ENCODE measurements around the gene C8A. TPM values are rescaled to one million over a fixed set of nuclear protein-coding genes. Genes with fewer than 3 reads are reported as not detected.

C8A gene
- total and polyA plus RNA-seq, 10 of the 15 experiments (the other 5 are each of a cell fraction or from before 2014, with no cell fraction given) = not detected

DNA sequence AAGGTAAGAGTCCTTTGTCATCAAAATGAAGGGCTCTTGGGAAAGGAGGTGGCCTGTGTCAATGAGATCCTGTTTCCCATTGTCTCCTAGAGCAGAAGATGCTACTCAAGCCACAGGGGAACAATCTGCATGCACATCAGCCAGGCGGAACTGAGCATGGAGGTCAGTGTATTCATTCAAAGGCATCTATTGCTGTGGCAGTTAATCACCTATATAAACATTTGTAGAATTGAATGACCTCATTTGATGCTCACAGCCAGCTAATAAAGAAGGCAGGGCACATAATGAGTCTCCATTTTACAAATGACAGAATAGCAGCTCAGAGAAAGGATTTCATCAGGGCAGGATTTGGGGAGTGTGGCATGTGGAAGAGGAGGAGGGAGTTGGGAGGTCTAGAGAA, 29.7 kb upstream of the C8A start (continued):
- TF ChIP-seq, protein P1, sequence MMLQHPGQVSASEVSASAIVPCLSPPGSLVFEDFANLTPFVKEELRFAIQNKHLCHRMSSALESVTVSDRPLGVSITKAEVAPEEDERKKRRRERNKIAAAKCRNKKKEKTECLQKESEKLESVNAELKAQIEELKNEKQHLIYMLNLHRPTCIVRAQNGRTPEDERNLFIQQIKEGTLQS (IDR thresholded peaks at IDR 0.05; ENCODE audit: borderline replicate concordance, extremely low read depth, low read depth, low read length) = no peak
- TF ChIP-seq EGR1 (IDR thresholded peaks at IDR 0.05; ENCODE audit: borderline replicate concordance in 1 of 2, low read depth in 2 of 2, low read length in 2 of 2) (no peak), SMAD1 (IDR thresholded peaks at IDR 0.05; ENCODE audit: low read depth, partially characterized antibody) (no peak), PAX8 (IDR thresholded peaks at IDR 0.05) (no peak)

DNA sequence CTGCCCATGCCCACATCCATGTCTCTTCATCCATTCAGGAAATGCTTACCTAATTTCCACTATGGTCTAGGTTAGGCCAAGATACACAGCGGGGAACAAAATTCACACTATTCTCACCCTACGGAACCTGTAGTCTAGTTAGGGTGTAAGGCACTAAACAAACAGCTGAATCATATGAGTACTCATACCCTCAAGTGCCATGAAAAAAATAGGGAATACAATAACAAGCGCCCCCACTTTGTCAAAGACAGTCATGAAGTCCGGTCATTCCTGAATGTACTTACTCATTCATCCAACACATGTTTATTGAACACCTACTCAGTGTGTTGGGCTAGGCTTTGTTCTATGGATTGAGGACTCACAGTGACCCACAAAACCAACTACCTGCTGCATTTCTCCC, 29.2 kb upstream of the C8A start:
- no peak overlapping the region for H2AFZ ChIP-seq (ENCODE audit: control insufficient read depth, low read depth, low read length)
- H3K36me3 ChIP-seq (ENCODE audit: control insufficient read depth in 2 of 2, insufficient read depth in 2 of 2, low read length in 1 of 2) = no peaks in the 10 kb centered on the region
- ChIA-PET CTCF (interaction anchor here (1.0 kb wide), 1 partner anchor 22 kb away, joined by 3 read pairs; no protein-coding TSS in a partner anchor), POLR2A (no interaction called here), RAD21 (ENCODE audit: unreplicated experiment) (no interaction called here), SMC1A (ENCODE audit: uncharacterized antibody, unreplicated experiment) (interaction anchor here (1.0 to 1.2 kb wide), 2 partner anchors 11 to 69 kb away, joined by 3 read pairs; no protein-coding TSS in a partner anchor)
- DNase-seq (ENCODE audit: low read depth, low spot score) = no peak
- H3K9me3 ChIP-seq (replicated peaks; ENCODE audit: control insufficient read depth, insufficient read depth, low read length) = no peaks in the 10 kb centered on the region
- no peaks in the 10 kb centered on the region for H3K79me2 ChIP-seq (ENCODE audit: control insufficient read depth, insufficient read depth, low read length)
- H3K27me3 ChIP-seq (replicated peaks in 1 of 2; ENCODE audit: control insufficient read depth in 2 of 2, insufficient read depth in 2 of 2, low read length in 1 of 2) = peaks cover 0 to 1% of the 10 kb centered on the region in 2 experiments; a peak in 2 of 4 replicates
- FAIRE-seq = no peak
- H3K4me3 ChIP-seq = no peak overlapping the region
- intact Hi-C loops (cut with micrococcal nuclease; ENCODE audit: unreplicated experiment) = no loop called here
- no peaks in the 10 kb centered on the region for H4K20me1 ChIP-seq (ENCODE audit: control insufficient read depth, insufficient read depth)
- in situ Hi-C loops (cut with MboI) = loop anchor here (5.0 to 25.0 kb wide), 2 partner anchors 1222 to 1737 kb away; no protein-coding TSS in a partner anchor
- H3K4me1 ChIP-seq (ENCODE audit: control insufficient read depth, insufficient read depth, low read length) = no peaks in the 10 kb centered on the region
- ATAC-seq = no peak
- no peak overlapping the region for H3K9ac ChIP-seq (ENCODE audit: control insufficient read depth, insufficient read depth, low read length)
- TF ChIP-seq FOXK2 (IDR thresholded peaks at IDR 0.05) (no peak), PML (IDR thresholded peaks at IDR 0.05; ENCODE audit: low read length) (no peak), LARP7 (IDR thresholded peaks at IDR 0.05) (no peak), NBN (IDR thresholded peaks at IDR 0.05) (no peak), NRF1 (conservative IDR thresholded peaks at IDR 0.05; ENCODE audit: low read depth, low read length) (no peak)
- TF ChIP-seq, protein P2, sequence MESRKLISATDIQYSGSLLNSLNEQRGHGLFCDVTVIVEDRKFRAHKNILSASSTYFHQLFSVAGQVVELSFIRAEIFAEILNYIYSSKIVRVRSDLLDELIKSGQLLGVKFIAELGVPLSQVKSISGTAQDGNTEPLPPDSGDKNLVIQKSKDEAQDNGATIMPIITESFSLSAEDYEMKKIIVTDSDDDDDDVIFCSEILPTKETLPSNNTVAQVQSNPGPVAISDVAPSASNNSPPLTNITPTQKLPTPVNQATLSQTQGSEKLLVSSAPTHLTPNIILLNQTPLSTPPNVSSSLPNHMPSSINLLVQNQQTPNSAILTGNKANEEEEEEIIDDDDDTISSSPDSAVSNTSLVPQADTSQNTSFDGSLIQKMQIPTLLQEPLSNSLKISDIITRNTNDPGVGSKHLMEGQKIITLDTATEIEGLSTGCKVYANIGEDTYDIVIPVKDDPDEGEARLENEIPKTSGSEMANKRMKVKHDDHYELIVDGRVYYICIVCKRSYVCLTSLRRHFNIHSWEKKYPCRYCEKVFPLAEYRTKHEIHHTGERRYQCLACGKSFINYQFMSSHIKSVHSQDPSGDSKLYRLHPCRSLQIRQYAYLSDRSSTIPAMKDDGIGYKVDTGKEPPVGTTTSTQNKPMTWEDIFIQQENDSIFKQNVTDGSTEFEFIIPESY (IDR thresholded peaks at IDR 0.05) = no peak
- no TSS peak for BruUV-seq (replicated peaks)
- WGBS (ENCODE audit: insufficient coverage, insufficient replicate concordance, low lambda C conversion rate, missing lambda C conversion rate) = 58% methylated on average over 4 of the region's 4 CpGs
- no peak overlapping the region for H3K27ac ChIP-seq (ENCODE audit: control insufficient read depth, insufficient read depth)
- H3K4me2 ChIP-seq (ENCODE audit: control insufficient read depth, insufficient read depth) = no peak overlapping the region

Data from GM12878 (cell line).